DOHH2 (cell line): ENCODE measurements around the gene ZNF205.

Source experiments
- H3F3A ChIP-seq: fragments of 200-600 bp; sonication (generic), shearing (Covaris generic); 2 replicates; pipeline ENCODE4 v1.6.0; 2016; ENCODE audit warnings: antibody characterized with exemption, mild to moderate bottlenecking; ENCODE audit not compliant: control insufficient read depth, insufficient read depth
- H3K27ac ChIP-seq: fragments of 200-600 bp; sonication (generic); 2 replicates; pipeline ENCODE4 v1.5.1; 2014; ENCODE audit warnings: low read depth, mild to moderate bottlenecking, low read length, moderate library complexity
- H3K27me3 ChIP-seq: fragments of 200-600 bp; sonication (generic); 2 replicates; pipeline ENCODE4 v1.6.1; 2014; ENCODE audit warnings: mild to moderate bottlenecking, low read length, mixed read lengths; ENCODE audit not compliant: control insufficient read depth
- H3K36me3 ChIP-seq: fragments of 200-600 bp; sonication (generic); 2 replicates; pipeline ENCODE4 v1.6.1; 2014; ENCODE audit warnings: mild to moderate bottlenecking, low read length, moderate library complexity, mixed read lengths; ENCODE audit not compliant: control insufficient read depth
- H3K4me1 ChIP-seq: fragments of 200-600 bp; sonication (generic); 2 replicates; pipeline ENCODE4 v1.6.1; 2014; ENCODE audit warnings: mild to moderate bottlenecking, low read length, mixed read lengths; ENCODE audit not compliant: control insufficient read depth
- H3K4me2 ChIP-seq: fragments of 200-600 bp; sonication (generic); 2 replicates; pipeline ENCODE4 v1.6.0; 2014; ENCODE audit warnings: mild to moderate bottlenecking, low read length, moderate library complexity
- H3K4me3 ChIP-seq: fragments of 200-600 bp; sonication (generic); 2 replicates; pipeline ENCODE4 v1.5.1; 2014; ENCODE audit warnings: mild to moderate bottlenecking, low read length, mixed read lengths
- H3K79me2 ChIP-seq: fragments of 200-600 bp; sonication (generic); 2 replicates; pipeline ENCODE4 v1.6.1; 2014; ENCODE audit warnings: mild to moderate bottlenecking, low read length, mixed read lengths; ENCODE audit not compliant: control insufficient read depth
- H3K9me2 ChIP-seq: fragments of 200-600 bp; sonication (generic); replicated peaks from 2 replicates; pipeline ENCODE4 v1.6.1; 2014; ENCODE audit warnings: mild to moderate bottlenecking, low read length, mixed read lengths; ENCODE audit not compliant: control insufficient read depth
- H3K9me3 ChIP-seq: fragments of 200-600 bp; sonication (generic); 2 replicates; pipeline ENCODE4 v1.6.1; 2014; ENCODE audit warnings: antibody characterized with exemption, low read length, mixed read lengths; ENCODE audit not compliant: control insufficient read depth, insufficient read depth
- H4K20me1 ChIP-seq: fragments of 200-600 bp; sonication (generic); 2 replicates; pipeline ENCODE4 v1.6.0; 2014; ENCODE audit warnings: low read depth, mild to moderate bottlenecking, antibody characterized with exemption, low read length, moderate library complexity; ENCODE audit not compliant: control insufficient read depth, insufficient read depth
- CTCF ChIP-seq: fragments of 200-600 bp; sonication (generic); IDR thresholded peaks from one replicate; pipeline ENCODE4 v1.5.1; 2014; ENCODE audit warnings: antibody characterized with exemption, mild to moderate bottlenecking, low read depth, low read length; ENCODE audit not compliant: poor library complexity, severe bottlenecking
- EZH2phosphoT487 ChIP-seq: fragments of 200-600 bp; sonication (generic); IDR thresholded peaks from 2 replicates; pipeline ENCODE4 v1.6.1; 2017; ENCODE audit warnings: borderline replicate concordance, mild to moderate bottlenecking, antibody characterized with exemption, low read length, moderate library complexity, mixed read lengths

The ZNF205 gene

DNA sequence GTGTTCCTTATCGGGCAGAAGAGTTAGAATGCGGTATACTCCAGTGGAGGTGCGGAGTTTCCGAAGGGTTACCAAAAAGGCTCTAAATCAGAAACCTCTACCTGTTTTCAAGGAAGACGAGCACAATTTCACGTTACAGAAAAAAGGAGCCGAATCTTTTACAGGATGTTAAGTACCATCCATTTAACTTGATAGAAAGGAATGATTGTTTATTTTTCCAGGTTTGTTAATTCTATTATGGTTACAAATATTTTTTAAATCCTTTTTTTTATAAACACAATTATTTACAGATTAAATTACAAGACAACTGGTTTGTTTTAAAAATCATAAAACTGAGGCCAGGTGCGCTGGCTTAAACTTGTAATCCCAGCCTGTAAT, 40.6 kb downstream of the ZNF205 start:
- H3F3A ChIP-seq = peaks cover 36% of the 10 kb centered on the region

GRCh38 chr16:3155181-3155580, 42.8 kb downstream of the ZNF205 start:
- H3F3A ChIP-seq = peaks cover 36% of the 10 kb centered on the region
- H3K36me3 ChIP-seq = no peaks in the 10 kb centered on the region
- H3K79me2 ChIP-seq = no peaks in the 10 kb centered on the region
- H3K9me3 ChIP-seq = no peaks in the 10 kb centered on the region
- H3K9me2 ChIP-seq = no peaks in the 10 kb centered on the region
- H3K4me1 ChIP-seq = peaks cover 44% of the 10 kb centered on the region
- TF ChIP-seq CTCF (no peak), EZH2phosphoT487 (no peak)
- peaks cover 39% of the 10 kb centered on the region for H3K27me3 ChIP-seq
- H4K20me1 ChIP-seq = no peaks in the 10 kb centered on the region
- H3K4me2 ChIP-seq = no peak overlapping the region
- H3K27ac ChIP-seq = no peak overlapping the region
- no peak overlapping the region for H3K4me3 ChIP-seq

More for the DNA sequence above, 40.6 kb downstream of the ZNF205 start:
- Histone ChIP-seq H4K20me1 (no peaks in the 10 kb centered on the region), H3K9me3 (no peaks in the 10 kb centered on the region), H3K4me1 (peaks cover 38% of the 10 kb centered on the region), H3K4me3 (peak overlapping the region; percentile 72), H3K4me2 (peak overlapping the region; percentile 100), H3K79me2 (no peaks in the 10 kb centered on the region), H3K27me3 (peaks cover 34% of the 10 kb centered on the region), H3K27ac (no peak overlapping the region), H3K36me3 (no peaks in the 10 kb centered on the region), H3K9me2 (no peaks in the 10 kb centered on the region)
- no peak for TF ChIP-seq EZH2phosphoT487
- no peak for TF ChIP-seq CTCF

DNA sequence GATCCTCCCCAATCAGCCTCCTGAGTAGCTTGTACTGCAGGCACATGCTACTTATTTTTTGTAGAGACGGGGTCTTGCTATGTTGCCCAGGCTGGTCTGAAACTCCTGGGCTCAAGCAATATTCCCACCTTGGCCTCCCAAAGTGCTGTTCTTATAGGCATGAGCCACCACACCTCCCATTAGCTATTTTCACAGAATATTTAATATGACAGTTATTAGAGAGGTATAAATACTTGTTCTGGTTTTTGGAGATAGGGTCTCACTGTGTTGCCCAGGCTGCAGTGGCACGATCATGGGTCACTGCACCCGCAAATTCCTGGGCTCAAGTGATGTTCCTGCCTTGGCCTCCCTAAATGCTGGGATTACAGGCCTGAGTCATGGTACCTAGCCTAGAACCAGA, 43.6 kb downstream of the ZNF205 start:
- TF ChIP-seq CTCF (no peak), EZH2phosphoT487 (no peak)
- H3F3A ChIP-seq = peaks cover 33% of the 10 kb centered on the region
- no peak overlapping the region for H3K4me2 ChIP-seq
- no peaks in the 10 kb centered on the region for H3K36me3 ChIP-seq
- no peaks in the 10 kb centered on the region for H3K9me3 ChIP-seq
- H3K79me2 ChIP-seq = no peaks in the 10 kb centered on the region
- H3K9me2 ChIP-seq = no peaks in the 10 kb centered on the region
- H3K27ac ChIP-seq = no peak overlapping the region
- no peaks in the 10 kb centered on the region for H4K20me1 ChIP-seq
- H3K4me3 ChIP-seq = no peak overlapping the region
- H3K27me3 ChIP-seq = peaks cover 39% of the 10 kb centered on the region
- peaks cover 41% of the 10 kb centered on the region for H3K4me1 ChIP-seq
